Astrocyte (in vitro differentiated cells and primary cell): ENCODE measurements around the gene TIPARP.

Experiments
- EZH2 ChIP-seq: IDR thresholded peaks from 2 replicates; pipeline ENCODE4 v1.6.1; 2012; ENCODE audit warnings: mild to moderate bottlenecking, low read length, inconsistent platforms; ENCODE audit not compliant: insufficient read depth
- TF ChIP-seq, protein P1 (sequence below): IDR thresholded peaks from 2 replicates; pipeline ENCODE4 v1.5.1; 2011; ENCODE audit warnings: low read depth, mild to moderate bottlenecking, inconsistent platforms, low read length, moderate library complexity; ENCODE audit not compliant: insufficient read depth

DNA sequence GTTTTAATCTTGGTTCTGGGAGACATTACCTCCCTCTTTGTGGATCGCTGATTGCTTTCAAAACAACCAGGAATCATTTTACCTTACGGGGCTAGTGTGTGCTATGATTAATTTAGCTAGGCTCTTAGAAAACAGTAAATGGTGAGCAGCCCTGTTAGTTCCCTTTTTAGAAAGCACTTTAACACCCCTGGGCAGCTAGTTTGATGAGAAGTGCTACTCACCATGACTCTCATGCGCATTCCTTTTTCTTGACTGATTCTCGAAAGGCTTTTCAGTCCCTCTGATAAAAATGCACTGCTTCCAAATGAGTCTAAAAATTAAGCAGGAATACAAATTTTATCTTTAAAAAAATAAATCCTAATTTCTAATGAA lies 76.5 kb downstream of the TIPARP start:
- no peak for TF ChIP-seq EZH2
- TF ChIP-seq, protein P1, sequence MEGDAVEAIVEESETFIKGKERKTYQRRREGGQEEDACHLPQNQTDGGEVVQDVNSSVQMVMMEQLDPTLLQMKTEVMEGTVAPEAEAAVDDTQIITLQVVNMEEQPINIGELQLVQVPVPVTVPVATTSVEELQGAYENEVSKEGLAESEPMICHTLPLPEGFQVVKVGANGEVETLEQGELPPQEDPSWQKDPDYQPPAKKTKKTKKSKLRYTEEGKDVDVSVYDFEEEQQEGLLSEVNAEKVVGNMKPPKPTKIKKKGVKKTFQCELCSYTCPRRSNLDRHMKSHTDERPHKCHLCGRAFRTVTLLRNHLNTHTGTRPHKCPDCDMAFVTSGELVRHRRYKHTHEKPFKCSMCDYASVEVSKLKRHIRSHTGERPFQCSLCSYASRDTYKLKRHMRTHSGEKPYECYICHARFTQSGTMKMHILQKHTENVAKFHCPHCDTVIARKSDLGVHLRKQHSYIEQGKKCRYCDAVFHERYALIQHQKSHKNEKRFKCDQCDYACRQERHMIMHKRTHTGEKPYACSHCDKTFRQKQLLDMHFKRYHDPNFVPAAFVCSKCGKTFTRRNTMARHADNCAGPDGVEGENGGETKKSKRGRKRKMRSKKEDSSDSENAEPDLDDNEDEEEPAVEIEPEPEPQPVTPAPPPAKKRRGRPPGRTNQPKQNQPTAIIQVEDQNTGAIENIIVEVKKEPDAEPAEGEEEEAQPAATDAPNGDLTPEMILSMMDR = no peak
